NCI-H128 (cell line): ENCODE results near the gene BNC2.

Experiments used
- DNase-seq: peaks from one replicate; lab custom pipeline; 2025; ENCODE audit not compliant: unreplicated experiment; lab: John Stamatoyannopoulos, UW

The BNC2 gene

GRCh38 chr9:16639644-16640043, 230.8 kb downstream of the BNC2 start:
- no peak for DNase-seq

GRCh38 chr9:16637911-16638310, 232.6 kb downstream of the BNC2 start:
- DNase-seq = no peak

GRCh38 chr9:16637218-16637617, 233.3 kb downstream of the BNC2 start:
- DNase-seq = no peak

- DNase-seq = no peak
Measured at GRCh38 chr9:16633794-16634193, 236.7 kb downstream of the BNC2 start.

GRCh38 chr9:16628413-16628812, 242.1 kb downstream of the BNC2 start:
- no peak for DNase-seq

- DNase-seq = no peak
Measured at GRCh38 chr9:16627967-16628366, 242.5 kb downstream of the BNC2 start.

- DNase-seq = no peak
Measured at GRCh38 chr9:16627521-16627920, 242.9 kb downstream of the BNC2 start.

GRCh38 chr9:16626577-16627130, 243.8 kb downstream of the BNC2 start:
- peak; percentile 50 for DNase-seq

- no peak for DNase-seq
Measured at GRCh38 chr9:16625811-16626210, 244.7 kb downstream of the BNC2 start.

GRCh38 chr9:16625161-16625631, 245.3 kb downstream of the BNC2 start:
- no peak for DNase-seq

GRCh38 chr9:16624744-16625117, 245.7 kb downstream of the BNC2 start:
- DNase-seq = no peak

GRCh38 chr9:16623989-16624743, 246.3 kb downstream of the BNC2 start:
- DNase-seq = no peak

GRCh38 chr9:16622541-16622940, 247.9 kb downstream of the BNC2 start:
- no peak for DNase-seq

GRCh38 chr9:16619914-16620520, 250.5 kb downstream of the BNC2 start:
- DNase-seq = no peak

GRCh38 chr9:16619402-16619801, 251.1 kb downstream of the BNC2 start:
- no peak for DNase-seq

GRCh38 chr9:16618524-16618923, 251.9 kb downstream of the BNC2 start:
- no peak for DNase-seq

- DNase-seq = no peak
Measured at GRCh38 chr9:16616686-16617085, 253.8 kb downstream of the BNC2 start.

- DNase-seq = no peak
Measured at GRCh38 chr9:16615451-16615850, 255.0 kb downstream of the BNC2 start.

- no peak for DNase-seq
Measured at GRCh38 chr9:16613605-16614004, 256.9 kb downstream of the BNC2 start.

- no peak for DNase-seq
Measured at GRCh38 chr9:16613051-16613450, 257.4 kb downstream of the BNC2 start.

- no peak for DNase-seq
Measured at GRCh38 chr9:16612627-16613026, 257.8 kb downstream of the BNC2 start.

- no peak for DNase-seq
Measured at GRCh38 chr9:16611983-16612382, 258.5 kb downstream of the BNC2 start.
